HCT116 (cell line): ENCODE data around the gene SOS1. TPM values are rescaled to one million over a fixed set of nuclear protein-coding genes. Genes with fewer than 3 reads are reported as not detected.

Source experiments
- ATAC-seq: fragments of 200-7000 bp; cut with Tn5 transposase; 2 replicates; pipeline ENCODE4 v1.9.1; 2020; ENCODE audit warnings: mild to moderate bottlenecking, moderate library complexity
- BruUV-seq: library from RNA; stranded (reverse); fragments of 400-500 nt; replicated peaks from 2 replicates; lab custom pipeline; 2021; lab: Mats Ljungman, UMichigan
- CTCF ChIA-PET: fragments of 300-600 bp; sonication (Branson Sonifier 250); formaldehyde crosslinking; loops from one replicate; lab custom pipeline; 2021; ENCODE audit warnings: antibody characterized with exemption; lab: Charles Lee
- POLR2A ChIA-PET: fragments of 300-600, 350-600 bp; sonication (Branson Sonifier 250); formaldehyde crosslinking; loops from one replicate; lab custom pipeline; 2021; ENCODE audit warnings: antibody characterized with exemption; lab: Charles Lee
- RAD21 ChIA-PET, 2 experiments: fragments of 300-600 bp; sonication (Branson Sonifier 250); formaldehyde crosslinking; loops; one replicate each; lab custom pipeline; 2023; ENCODE audit warnings: low total read pairs in 2 of 2; ENCODE audit not compliant: uncharacterized antibody in 2 of 2, unreplicated experiment in 2 of 2, low non-redundant PET in 1 of 2; lab: Charles Lee
- DNase-seq: peaks from one replicate; pipeline ENCODE4 v3.0.0-alpha.2; 2010; ENCODE audit warnings: low read depth, low spot score
- H2AFZ ChIP-seq: fragments of 200-600 bp; shearing (Covaris generic), sonication (generic); 2 replicates; pipeline ENCODE4 v1.6.1; 2017; ENCODE audit warnings: low read depth, mixed run types, mixed read lengths, antibody characterized with exemption, low read length; ENCODE audit not compliant: poor library complexity, severe bottlenecking
- H3K27ac ChIP-seq: 2 replicates; pipeline ENCODE4 v1.5.1; 2012; ENCODE audit warnings: low read depth, low read length
- H3K27me3 ChIP-seq: fragments of 200-600 bp; sonication (generic); 2 replicates; pipeline ENCODE4 v1.6.1; 2016; ENCODE audit warnings: mixed run types, low read length, mixed read lengths; ENCODE audit not compliant: insufficient read depth
- H3K36me3 ChIP-seq, 2 experiments: fragments of 200-500 bp in 1 of 2; fragments of 200-600 bp in 1 of 2; sonication (Bioruptor generic) in 1 of 2; sonication (generic) in 1 of 2; 2 replicates each; pipeline versions ENCODE4 v1.5.1 to v1.6.1; 2014 to 2016; ENCODE audit warnings: low read length in 2 of 2, inconsistent platforms in 1 of 2, mixed read lengths in 1 of 2, mixed run types in 1 of 2; ENCODE audit not compliant: insufficient read depth in 2 of 2, control insufficient read depth in 1 of 2
- H3K4me1 ChIP-seq, 2 experiments: fragments of 200-600 bp in 1 of 2; sonication (generic) in 1 of 2; 2 replicates each; pipeline versions ENCODE4 v1.5.1 to v1.6.1; 2012 to 2017; ENCODE audit warnings: low read length in 2 of 2, inconsistent platforms in 1 of 2, mild to moderate bottlenecking in 1 of 2, mixed read lengths in 1 of 2, mixed run types in 1 of 2, moderate library complexity in 1 of 2; ENCODE audit not compliant: insufficient read depth in 2 of 2, control insufficient read depth in 1 of 2
- H3K4me2 ChIP-seq: fragments of 200-600 bp; sonication (generic); 2 replicates; pipeline ENCODE4 v1.6.1; 2017; ENCODE audit warnings: mixed run types, low read length, mixed read lengths
- H3K4me3 ChIP-seq, 2 experiments: fragments of 200-600 bp in 1 of 2; sonication (generic) in 1 of 2; replicated peaks in 1 of 2; 2 replicates each; pipeline ENCODE4 v1.5.1; 2011 to 2016; ENCODE audit warnings: low read length in 2 of 2, control low read depth in 1 of 2, low read depth in 1 of 2, mild to moderate bottlenecking in 1 of 2, mixed read lengths in 1 of 2, mixed run types in 1 of 2
- H3K79me2 ChIP-seq: fragments of 200-600 bp; sonication (generic); 2 replicates; pipeline ENCODE4 v1.6.1; 2017; ENCODE audit warnings: mild to moderate bottlenecking, mixed run types, low read length, moderate library complexity, mixed read lengths; ENCODE audit not compliant: insufficient read depth
- H3K9ac ChIP-seq: fragments of 200-600 bp; sonication (generic); 2 replicates; pipeline ENCODE4 v1.6.1; 2016; ENCODE audit warnings: low read length, mixed read lengths
- H3K9me2 ChIP-seq: fragments of 200-600 bp; sonication (generic), shearing (Covaris generic); 2 replicates; pipeline ENCODE4 v1.6.1; 2017; ENCODE audit warnings: mixed run types, mild to moderate bottlenecking, moderate library complexity; ENCODE audit not compliant: insufficient read depth
- H3K9me3 ChIP-seq, 2 experiments: fragments of 200-500 bp in 1 of 2; fragments of 200-600 bp in 1 of 2; sonication (Bioruptor generic) in 1 of 2; sonication (generic) in 1 of 2; 2 replicates each; pipeline ENCODE4 v1.6.1; 2014 to 2017; ENCODE audit warnings: low read length in 2 of 2, mixed read lengths in 2 of 2, inconsistent platforms in 1 of 2, low read depth in 1 of 2, mild to moderate bottlenecking in 1 of 2, mixed run types in 1 of 2, moderate library complexity in 1 of 2; ENCODE audit not compliant: control insufficient read depth in 1 of 2, insufficient read depth in 1 of 2
- H4K20me1 ChIP-seq: fragments of 200-600 bp; sonication (generic), shearing (Covaris generic); 2 replicates; pipeline ENCODE4 v1.6.1; 2017; ENCODE audit warnings: mixed run types, mild to moderate bottlenecking, moderate library complexity; ENCODE audit not compliant: insufficient read depth
- CBX3 ChIP-seq: IDR thresholded peaks from 2 replicates; pipeline ENCODE4 v1.6.1; 2012; ENCODE audit warnings: low read depth
- POLR2A ChIP-seq: IDR thresholded peaks from 2 replicates; pipeline ENCODE4 v1.7.0; 2011; ENCODE audit warnings: borderline replicate concordance; ENCODE audit not compliant: insufficient read depth, insufficient read length; ENCODE audit errors: extremely low read depth
- POLR2AphosphoS5 ChIP-seq: IDR thresholded peaks from 2 replicates; pipeline ENCODE4 v1.6.1; 2011; ENCODE audit warnings: mild to moderate bottlenecking, low read depth, low read length, moderate library complexity
- REST ChIP-seq: IDR thresholded peaks from 2 replicates; pipeline ENCODE4 v1.6.1; 2012; ENCODE audit warnings: low read depth
- SP1 ChIP-seq: IDR thresholded peaks from 2 replicates; pipeline ENCODE4 v1.6.1; 2012; ENCODE audit warnings: low read depth
- SRF ChIP-seq: IDR thresholded peaks from 2 replicates; pipeline ENCODE4 v1.6.1; 2012; ENCODE audit warnings: low read depth
- ZNF274 ChIP-seq: fragments of 200-500 bp; sonication (Bioruptor generic); IDR thresholded peaks from 2 replicates; pipeline ENCODE4 v1.6.1; 2014; ENCODE audit warnings: mild to moderate bottlenecking, low read depth, low read length, inconsistent platforms
- intact Hi-C: fragments of 100-400 bp; cut with micrococcal nuclease; formaldehyde crosslinking; loops from 2 replicates; pipeline ENCODE4 v1.10.0; 2022
- total RNA-seq: library from RNA; stranded (reverse); gene quantifications from one replicate; pipeline ENCODE4 v1.2.1, GENCODE V29; 2021; ENCODE audit not compliant: unreplicated experiment

SOS1 gene
- total RNA-seq, 1 experiment from 2014 or later = 19.4 TPM

- TF ChIP-seq REST = no peak
- TF ChIP-seq POLR2A = no peak
Measured at GRCh38 chr2:38934742-38935141, 186.1 kb downstream of the SOS1 start (continued).

GRCh38 chr2:38933653-38934052 is 187.2 kb downstream of the SOS1 start:
- Histone ChIP-seq H3K27ac (no peak overlapping the region), H3K4me1 (no peaks in the 10 kb centered on the region), H3K4me3 (no peak overlapping the region), H2AFZ (no peak overlapping the region), H3K27me3 (no peaks in the 10 kb centered on the region; the same call in 1 of the 2 replicates), H3K9ac (no peak overlapping the region), H3K9me3 (no peaks in the 10 kb centered on the region), H3K36me3 (no peaks in the 10 kb centered on the region)
- CTCF ChIA-PET = interaction anchor here (1.8 kb wide), 1 partner anchor 14 kb away, joined by 6 read pairs; no protein-coding TSS in a partner anchor
- no peak for DNase-seq
- no peak for ATAC-seq
- POLR2A ChIA-PET = no interaction called here
- no TSS peak for BruUV-seq
- intact Hi-C loops = no loop called here
- TF ChIP-seq ZNF274 (no peak), POLR2AphosphoS5 (no peak), SRF (no peak), CBX3 (no peak), SP1 (no peak)
- TF ChIP-seq, all 23 proteins: peak for 0
- Histone ChIP-seq H3K4me2 (no peak overlapping the region), H4K20me1 (no peaks in the 10 kb centered on the region), H3K9me2 (no peaks in the 10 kb centered on the region), H3K79me2 (no peaks in the 10 kb centered on the region)
- RAD21 ChIA-PET = no interaction called here
